IPS-18a (cell line): ENCODE data around the gene ZNF579.
"Not testable (repeated sequence)": the region's sequence is repeated elsewhere in the genome, so short reads cannot be mapped to it uniquely, and the experiment has no call there.

Experiments
- H3K27ac ChIP-seq: one replicate; pipeline ENCODE4 v1.5.1; 2013; ENCODE audit warnings: low read length
- H3K27me3 ChIP-seq: one replicate; pipeline ENCODE4 v1.6.1; 2013; ENCODE audit warnings: mild to moderate bottlenecking, low read length; ENCODE audit not compliant: control insufficient read depth, insufficient read depth
- H3K36me3 ChIP-seq: one replicate; pipeline ENCODE4 v1.6.1; 2013; ENCODE audit warnings: low read depth, low read length; ENCODE audit not compliant: control insufficient read depth
- H3K4me1 ChIP-seq: one replicate; pipeline ENCODE4 v1.6.1; 2013; ENCODE audit warnings: low read depth, low read length; ENCODE audit not compliant: control insufficient read depth
- H3K4me3 ChIP-seq: one replicate; pipeline ENCODE4 v1.5.1; 2013; ENCODE audit warnings: low read length
- H3K9ac ChIP-seq: one replicate; pipeline ENCODE4 v1.6.1; 2013; ENCODE audit warnings: mild to moderate bottlenecking, low read length, moderate library complexity
- H3K9me3 ChIP-seq: one replicate; pipeline ENCODE4 v1.6.1; 2013; ENCODE audit warnings: low read depth, low read length; ENCODE audit not compliant: control insufficient read depth

The ZNF579 gene

DNA sequence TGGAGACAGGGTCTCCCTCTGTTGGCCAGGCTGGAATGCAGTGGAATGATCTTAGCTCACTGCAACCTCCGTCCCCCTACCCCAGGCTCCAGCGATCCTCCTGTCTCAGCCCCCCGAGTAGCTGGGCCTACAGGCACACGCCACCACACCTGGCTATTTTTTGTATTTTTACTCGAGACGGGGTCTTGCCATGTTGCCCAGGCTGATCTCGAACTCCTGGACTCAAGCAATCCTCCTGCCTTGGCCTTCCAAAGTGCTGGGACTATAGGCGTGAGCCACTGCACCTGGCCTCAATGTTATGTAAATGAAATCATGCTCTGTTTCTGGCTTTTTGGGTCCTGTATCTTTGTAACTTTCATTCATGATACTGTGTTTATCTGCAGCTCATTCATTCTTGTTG is 8.1 kb upstream of the ZNF579 start:
- Histone ChIP-seq H3K9me3 (no peaks in the 10 kb centered on the region), H3K27me3 (no peaks in the 10 kb centered on the region), H3K4me1 (peaks cover 14% of the 10 kb centered on the region), H3K4me3 (no peak overlapping the region), H3K27ac (no peak overlapping the region), H3K36me3 (peaks cover 6% of the 10 kb centered on the region), H3K9ac (no peak overlapping the region)

DNA sequence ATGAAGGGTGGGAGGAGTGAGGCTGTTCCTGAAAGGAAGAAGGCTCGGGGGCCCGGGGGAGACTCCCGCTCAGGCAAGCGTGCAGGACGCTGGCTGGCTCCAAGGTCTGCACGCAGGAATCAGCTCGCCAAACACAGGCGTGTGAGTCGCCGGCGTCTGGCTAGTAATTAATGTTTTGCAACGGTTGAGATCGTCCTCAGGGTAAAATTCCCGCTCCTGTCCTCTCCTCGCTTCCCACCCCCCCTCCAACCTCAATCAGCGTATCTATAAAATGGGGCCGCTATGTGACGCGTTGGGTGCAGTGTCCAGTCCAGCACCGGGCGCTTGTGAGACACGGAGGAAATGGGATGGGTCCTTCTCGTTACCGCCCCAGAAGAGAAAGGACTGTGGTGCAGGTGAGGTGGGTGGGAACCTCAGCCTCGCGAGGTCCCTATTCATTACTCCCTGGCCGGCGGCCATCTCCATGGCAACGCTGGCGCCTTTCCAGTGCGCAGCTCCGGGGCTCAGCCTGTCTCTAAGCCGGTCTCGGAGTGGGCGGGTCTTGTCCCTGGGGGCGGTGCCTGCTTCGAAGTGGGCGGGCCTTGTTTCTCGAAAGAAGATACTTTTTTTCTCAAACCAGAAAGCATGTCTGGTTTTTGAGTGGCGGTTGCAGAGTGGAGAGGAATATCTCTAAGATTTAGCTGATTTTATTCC is 6.5 kb upstream of the ZNF579 start:
- H3K27me3 ChIP-seq = no peaks in the 10 kb centered on the region
- peak overlapping the region; percentile 33 for H3K9ac ChIP-seq
- peak overlapping the region; percentile 53 for H3K4me3 ChIP-seq
- no peaks in the 10 kb centered on the region for H3K9me3 ChIP-seq
- H3K36me3 ChIP-seq = peaks cover 4% of the 10 kb centered on the region
- no peak overlapping the region for H3K27ac ChIP-seq
- H3K4me1 ChIP-seq = peaks cover 14% of the 10 kb centered on the region

DNA sequence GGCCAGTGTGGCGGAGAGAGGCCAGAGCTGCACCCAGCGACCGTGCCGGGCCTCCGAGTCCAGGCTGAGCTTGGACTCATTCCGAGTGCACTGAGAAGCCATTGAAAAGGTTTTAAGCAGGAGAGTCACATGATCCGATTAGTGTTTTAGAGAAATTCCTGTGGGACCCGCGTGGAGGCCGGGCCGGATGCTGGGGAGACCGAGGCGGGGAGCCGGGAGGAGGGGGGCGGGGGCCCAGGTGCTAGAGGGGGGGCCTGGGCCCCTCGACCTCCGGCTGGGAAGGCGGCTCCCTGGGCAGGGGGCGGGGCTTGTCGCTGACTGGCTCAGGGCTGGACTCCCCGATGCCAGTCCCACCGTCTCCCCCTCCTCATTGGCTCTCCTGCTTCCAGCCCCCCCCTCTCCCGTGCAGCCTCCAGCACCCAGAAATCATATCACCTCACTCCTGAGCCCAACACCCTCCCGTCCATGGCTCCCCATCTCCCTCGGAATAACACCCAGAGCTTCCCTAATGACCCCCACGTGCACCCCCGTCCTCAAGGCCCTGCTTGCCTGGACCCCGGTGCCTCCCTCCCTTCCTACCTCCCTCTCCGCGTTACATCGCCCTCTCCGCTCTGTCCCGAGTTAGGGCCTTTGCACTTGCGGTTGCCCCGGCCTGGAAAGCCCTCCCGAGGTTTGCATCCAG is 5.2 kb upstream of the ZNF579 start:
- Histone ChIP-seq H3K27ac (no peak overlapping the region), H3K4me1 (peaks cover 14% of the 10 kb centered on the region), H3K9ac (no peak overlapping the region), H3K9me3 (no peaks in the 10 kb centered on the region), H3K4me3 (peak overlapping the region; percentile 61), H3K27me3 (no peaks in the 10 kb centered on the region), H3K36me3 (no peaks in the 10 kb centered on the region)

DNA sequence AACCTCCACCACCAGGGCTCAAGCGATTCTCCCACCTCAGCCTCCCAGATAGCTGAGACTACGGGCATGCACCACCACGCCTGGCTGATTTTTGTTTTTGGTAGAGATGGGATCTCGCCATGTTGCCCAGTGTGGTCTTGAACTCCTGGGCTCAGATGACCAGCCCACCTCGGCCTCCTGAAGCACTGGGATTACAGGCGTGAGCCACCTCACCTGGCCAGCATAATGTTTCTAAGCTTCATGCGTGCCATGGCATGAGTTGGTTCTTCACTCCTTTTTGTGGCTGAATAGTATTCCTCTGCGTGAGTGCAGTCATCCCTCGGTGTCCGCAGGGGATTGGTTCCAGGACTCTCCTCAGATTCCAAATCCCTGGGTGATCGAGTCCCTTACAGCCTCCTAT is 4.2 kb upstream of the ZNF579 start:
- Histone ChIP-seq H3K9me3 (no peaks in the 10 kb centered on the region), H3K27me3 (no peaks in the 10 kb centered on the region), H3K27ac (no peak overlapping the region), H3K4me3 (no peak overlapping the region), H3K9ac (no peak overlapping the region), H3K4me1 (peaks cover 9% of the 10 kb centered on the region), H3K36me3 (no peaks in the 10 kb centered on the region)

DNA sequence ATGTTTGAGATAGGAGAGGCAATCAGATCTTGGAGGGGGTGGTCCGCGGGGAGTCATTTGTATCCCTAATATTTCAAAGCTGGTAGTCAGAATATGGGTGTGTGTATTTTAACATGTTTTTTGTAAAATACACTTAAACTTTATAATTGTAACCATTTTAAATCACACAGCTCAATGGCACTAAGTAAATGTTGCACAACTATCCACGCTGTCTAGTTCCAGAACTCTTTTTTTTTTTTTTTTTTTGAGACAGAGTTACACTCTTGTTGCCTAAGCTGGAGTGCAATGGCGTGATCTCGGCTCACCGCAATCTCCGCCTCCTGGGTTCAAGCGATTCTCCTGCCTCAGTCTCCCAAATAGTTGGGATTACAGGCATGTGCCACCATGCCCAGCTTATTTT is 3.2 kb upstream of the ZNF579 start:
- not testable (repeated sequence) for H3K36me3 ChIP-seq, H3K9ac ChIP-seq, H3K27me3 ChIP-seq, H3K9me3 ChIP-seq, H3K4me3 ChIP-seq, H3K4me1 ChIP-seq, H3K27ac ChIP-seq

DNA sequence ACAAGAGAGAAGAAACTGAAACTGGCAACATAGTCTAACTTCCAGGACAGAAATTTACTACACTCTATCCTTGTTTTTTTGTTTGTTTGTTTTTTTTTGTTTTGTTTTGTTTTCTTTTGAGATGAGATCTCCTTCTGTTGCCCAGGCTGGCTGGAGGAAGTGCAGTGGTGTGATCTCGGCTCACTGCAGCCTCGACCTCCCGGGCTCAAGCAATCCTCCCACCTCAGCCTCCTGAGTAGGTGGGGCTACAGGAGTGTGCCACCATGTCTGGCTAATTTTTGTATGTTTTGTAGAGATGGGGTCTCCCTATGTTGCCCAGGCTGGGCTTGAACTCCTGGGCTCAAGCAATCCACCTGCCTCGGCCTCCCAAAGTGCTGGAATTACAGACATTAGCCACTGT is 1.6 kb upstream of the ZNF579 start:
- H3K4me1 ChIP-seq, H3K4me3 ChIP-seq, H3K27me3 ChIP-seq, H3K36me3 ChIP-seq, H3K9ac ChIP-seq, H3K27ac ChIP-seq, H3K9me3 ChIP-seq: not testable (repeated sequence)

DNA sequence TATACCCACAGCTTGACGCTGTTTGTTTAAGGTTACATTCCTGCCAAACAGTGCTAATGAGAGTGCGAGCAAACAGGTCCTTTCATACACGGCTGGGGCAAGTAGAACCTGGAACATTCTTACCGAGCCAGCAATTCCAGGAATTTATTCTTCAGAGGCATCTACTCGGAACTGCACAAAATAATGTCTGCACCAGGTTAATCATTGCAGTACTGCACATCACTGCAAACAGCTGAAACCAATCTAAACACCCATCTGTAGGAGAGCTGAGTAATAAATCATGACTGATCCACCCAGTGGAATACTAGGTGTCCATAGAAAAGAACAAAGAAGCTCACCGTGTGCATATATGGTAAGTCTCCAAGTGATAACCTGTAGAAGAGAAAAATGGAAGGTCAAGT is 1.2 kb upstream of the ZNF579 start:
- no peak overlapping the region for H3K27ac ChIP-seq
- H3K27me3 ChIP-seq = no peaks in the 10 kb centered on the region
- peaks cover 6% of the 10 kb centered on the region for H3K4me1 ChIP-seq
- H3K36me3 ChIP-seq = peaks cover 6% of the 10 kb centered on the region
- no peak overlapping the region for H3K9ac ChIP-seq
- H3K4me3 ChIP-seq = no peak overlapping the region
- no peaks in the 10 kb centered on the region for H3K9me3 ChIP-seq

DNA sequence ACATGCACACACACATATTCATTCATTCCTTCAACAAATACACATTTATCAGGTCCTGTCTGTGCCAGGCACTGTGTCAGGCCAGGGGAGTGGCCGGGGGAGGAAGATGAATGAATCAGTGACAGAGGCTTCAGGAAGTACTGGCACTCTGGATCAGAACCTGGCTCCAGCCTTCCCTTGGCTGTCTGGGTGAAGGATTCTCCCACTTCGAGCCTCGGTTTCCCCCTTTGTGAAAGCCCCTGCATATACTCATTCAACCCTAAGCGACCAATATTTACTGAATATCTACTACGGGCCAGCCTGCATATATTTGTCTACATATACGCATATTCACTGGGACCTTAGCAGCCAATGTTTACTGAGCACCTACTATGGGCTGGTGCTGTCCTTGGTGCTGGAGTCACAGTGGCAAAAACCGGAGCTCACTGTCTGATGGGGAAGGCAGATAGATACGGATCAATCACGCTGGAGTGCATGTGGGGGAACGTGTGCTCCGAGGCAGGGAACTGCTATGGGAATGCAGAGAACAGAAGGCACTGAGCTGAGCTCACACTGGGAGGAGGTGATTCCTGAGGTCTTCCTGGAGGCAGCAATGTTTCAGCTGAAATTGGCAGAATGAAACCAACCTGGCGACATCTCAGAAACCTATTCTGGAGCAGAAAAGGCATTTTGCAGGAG is 636 bp upstream of the ZNF579 start:
- Histone ChIP-seq H3K27ac (no peak overlapping the region), H3K9ac (no peak overlapping the region), H3K4me3 (peak overlapping the region; percentile 82)

DNA sequence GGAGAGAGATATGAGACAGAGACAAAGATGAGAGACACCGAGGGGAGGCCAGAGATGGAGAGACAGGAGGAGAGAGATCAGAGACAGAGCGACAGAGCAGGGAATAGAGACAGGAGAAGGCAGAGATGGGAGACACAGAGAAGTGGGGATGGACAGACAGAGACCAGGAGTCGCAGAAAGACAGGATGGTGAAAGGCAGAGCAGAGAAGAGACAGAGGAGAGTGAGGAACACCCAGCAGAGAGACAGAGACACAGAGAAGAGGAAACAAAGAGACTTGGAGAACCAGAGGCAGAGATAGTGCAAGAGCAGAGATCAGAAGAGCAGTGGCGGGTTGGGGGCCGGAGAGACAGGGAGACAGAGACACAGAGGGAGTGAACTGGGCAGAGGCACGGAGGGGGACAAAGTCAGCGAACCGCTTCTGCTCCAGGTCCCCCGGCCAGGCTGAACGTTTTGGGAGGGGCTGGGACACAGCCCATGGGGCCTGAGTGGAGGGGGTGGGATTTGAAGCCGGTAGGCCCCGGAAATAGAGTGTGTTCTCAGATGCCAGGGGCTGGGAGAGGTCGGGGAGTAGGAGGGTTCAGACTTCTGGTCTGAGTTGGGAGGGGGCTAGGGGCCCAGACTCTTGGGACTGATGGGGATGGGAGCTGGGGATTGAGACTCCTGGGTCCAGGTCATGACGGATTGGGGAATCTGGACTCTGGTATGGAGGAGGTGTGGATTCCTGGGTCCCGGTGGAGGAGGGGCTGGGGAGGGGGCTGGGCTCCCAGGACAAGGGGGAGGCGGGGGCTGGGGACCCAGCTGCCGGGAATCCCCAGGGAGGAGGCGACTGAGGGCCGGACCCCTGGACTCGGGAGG is 654 bp downstream of the ZNF579 start:
- Histone ChIP-seq H3K36me3 (peaks cover 8% of the 10 kb centered on the region), H3K27me3 (no peaks in the 10 kb centered on the region), H3K27ac (no peak overlapping the region), H3K4me3 (peak overlapping the region; percentile 82), H3K9me3 (no peaks in the 10 kb centered on the region), H3K9ac (peak overlapping the region; percentile 84), H3K4me1 (no peaks in the 10 kb centered on the region)

More for the DNA sequence above, 636 bp upstream of the ZNF579 start:
- Histone ChIP-seq H3K9me3 (no peaks in the 10 kb centered on the region), H3K4me1 (peaks cover 6% of the 10 kb centered on the region), H3K36me3 (peaks cover 8% of the 10 kb centered on the region), H3K27me3 (no peaks in the 10 kb centered on the region)

DNA sequence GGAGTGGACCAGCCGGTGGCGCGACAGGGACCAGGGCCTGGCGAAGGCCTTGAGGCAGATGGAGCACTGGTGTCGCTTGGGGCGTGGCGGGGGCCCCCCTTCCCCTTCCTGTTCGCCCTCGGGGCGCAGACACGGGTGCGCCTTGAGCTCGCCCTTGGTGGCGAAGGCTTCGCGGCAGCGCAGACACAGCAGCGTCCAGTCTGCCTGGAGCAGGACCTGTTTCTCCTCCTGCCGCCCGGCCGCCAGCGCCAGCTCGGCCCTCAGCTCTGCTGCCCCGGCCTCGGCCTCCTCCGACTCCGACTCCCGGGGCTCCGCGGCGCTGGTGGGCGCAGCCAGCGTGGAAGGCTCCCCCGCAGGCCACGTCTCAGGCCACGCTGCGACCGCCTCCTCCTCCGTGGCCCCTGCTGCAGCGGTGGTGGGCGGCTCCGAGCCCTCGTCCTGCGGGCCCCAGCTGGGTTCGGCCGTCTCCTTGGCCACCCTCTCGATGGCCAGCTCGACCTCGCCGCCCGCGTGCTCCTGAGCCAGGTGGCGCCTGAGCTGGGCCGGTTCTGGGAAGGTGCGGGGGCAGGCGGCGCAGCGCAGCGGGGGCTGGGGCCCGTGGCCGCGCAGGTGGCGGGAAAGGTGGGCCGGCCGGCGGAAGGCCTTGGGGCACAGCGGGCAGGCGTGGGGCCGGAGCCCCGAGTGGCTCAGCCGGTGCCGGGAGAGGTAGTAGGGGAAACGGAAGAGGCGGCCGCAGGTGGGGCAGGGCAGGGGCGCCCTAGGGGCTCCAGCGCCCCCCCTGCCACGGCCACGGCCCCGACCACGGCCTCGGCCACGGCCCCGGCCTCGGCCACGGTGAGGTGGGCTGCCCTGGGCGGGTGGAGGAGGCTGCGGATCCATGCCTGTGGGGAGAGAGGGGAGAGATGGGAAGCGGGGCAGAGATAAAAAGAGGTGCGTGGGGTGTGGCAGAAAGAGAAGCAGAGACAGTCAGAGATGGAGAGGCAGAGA is 1.6 kb downstream of the ZNF579 start:
- Histone ChIP-seq H3K9ac (peak overlapping the region; percentile 84), H3K4me3 (peak overlapping the region; percentile 82), H3K27me3 (no peaks in the 10 kb centered on the region), H3K36me3 (peaks cover 8% of the 10 kb centered on the region), H3K27ac (no peak overlapping the region), H3K9me3 (no peaks in the 10 kb centered on the region), H3K4me1 (no peaks in the 10 kb centered on the region)
